MV-4-11 (cell line): Measurements from ENCODE around the gene RASGEF1B.
"Not testable (repeated sequence)": the region's sequence is repeated elsewhere in the genome, so short reads cannot be mapped to it uniquely, and the experiment has no call there.

Source experiments
- DNase-seq: peaks from one replicate; lab custom pipeline; 2025; lab: John Stamatoyannopoulos, UW

RASGEF1B gene

GRCh38 chr4:81498551-81499099, 26.9 kb upstream of the RASGEF1B start:
- DNase-seq: no peak

GRCh38 chr4:81498046-81498445, 26.3 kb upstream of the RASGEF1B start:
- DNase-seq: no peak

GRCh38 chr4:81495345-81495744, 23.6 kb upstream of the RASGEF1B start:
- DNase-seq: no peak

- peak; percentile 77 for DNase-seq
These were observed 22.3 kb upstream of the RASGEF1B start for GRCh38 chr4:81494031-81494431.

- DNase-seq: no peak
These were observed 21.0 kb upstream of the RASGEF1B start for GRCh38 chr4:81492606-81493230.

- DNase-seq: peak; percentile 88
These were observed 20.2 kb upstream of the RASGEF1B start for GRCh38 chr4:81491943-81492342.

GRCh38 chr4:81490403-81491160, 18.9 kb upstream of the RASGEF1B start:
- DNase-seq: peak; percentile 3

GRCh38 chr4:81486502-81486901, 14.8 kb upstream of the RASGEF1B start:
- DNase-seq: no peak

- DNase-seq: no peak
These were observed 13.7 kb upstream of the RASGEF1B start for GRCh38 chr4:81485310-81485980.

GRCh38 chr4:81482326-81482725, 10.6 kb upstream of the RASGEF1B start:
- peak; percentile 42 for DNase-seq

- DNase-seq: no peak
These were observed 9.4 kb upstream of the RASGEF1B start for GRCh38 chr4:81481151-81481550.

- not testable (repeated sequence) for DNase-seq
These were observed 7.9 kb upstream of the RASGEF1B start for GRCh38 chr4:81479573-81479972.

- not testable (repeated sequence) for DNase-seq
These were observed 1.9 kb upstream of the RASGEF1B start for GRCh38 chr4:81473331-81474265.

GRCh38 chr4:81472281-81473182, 825 bp upstream of the RASGEF1B start:
- DNase-seq: peak; percentile 55

- DNase-seq: no peak
These were observed 464 bp downstream of the RASGEF1B start for GRCh38 chr4:81471298-81471587.

- DNase-seq: no peak
These were observed 1.0 kb downstream of the RASGEF1B start for GRCh38 chr4:81470456-81471297.

- no peak for DNase-seq
These were observed 1.8 kb downstream of the RASGEF1B start for GRCh38 chr4:81469781-81470455.

GRCh38 chr4:81468678-81469077, 3.0 kb downstream of the RASGEF1B start:
- DNase-seq: no peak

- DNase-seq: no peak
These were observed 4.1 kb downstream of the RASGEF1B start for GRCh38 chr4:81467672-81467964.
